Ishikawa (cell line): ENCODE measurements around the gene PXN.

Source experiments
- EGR1 ChIP-seq: IDR thresholded peaks from 2 replicates; pipeline ENCODE4 v1.6.1; 2012
- EP300 ChIP-seq: IDR thresholded peaks from 2 replicates; pipeline ENCODE4 v1.6.1; 2012; ENCODE audit warnings: borderline replicate concordance
- YY1 ChIP-seq: IDR thresholded peaks from 2 replicates; pipeline ENCODE4 v1.6.1; 2012; ENCODE audit warnings: low read depth
- TF ChIP-seq, protein P1 (sequence below): IDR thresholded peaks from 2 replicates; pipeline ENCODE4 v1.6.1; 2012

GRCh38 chr12:120258323-120258896, 7.1 kb downstream of the PXN start:
- TF ChIP-seq EGR1 (no peak), EP300 (no peak), YY1 (no peak)
- TF ChIP-seq, protein P1, sequence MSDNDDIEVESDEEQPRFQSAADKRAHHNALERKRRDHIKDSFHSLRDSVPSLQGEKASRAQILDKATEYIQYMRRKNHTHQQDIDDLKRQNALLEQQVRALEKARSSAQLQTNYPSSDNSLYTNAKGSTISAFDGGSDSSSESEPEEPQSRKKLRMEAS = no peak
